MG63 (cell line): ENCODE data around the gene MYBPHL. TPM values are rescaled to one million over a fixed set of nuclear protein-coding genes. Genes with fewer than 3 reads are reported as not detected.
A peak's percentile ranks its signal among the peaks of the same experiment; 100 is the strongest.
"Not testable (repeated sequence)": the region's sequence is repeated elsewhere in the genome, so short reads cannot be mapped to it uniquely, and the experiment has no call there.

Experiments
- DNase-seq: peaks from one replicate; pipeline ENCODE4 v3.0.0-alpha.2; 2020
- H3K27me3 ChIP-seq: fragments of 250-450 bp; sonication (Bioruptor Pico); 2 replicates; pipeline ENCODE4 v1.5.1; 2020; ENCODE audit warnings: mild to moderate bottlenecking, moderate library complexity
- H3K36me3 ChIP-seq: fragments of 250-450 bp; sonication (Bioruptor Pico); 2 replicates; pipeline ENCODE4 v1.5.1; 2020; ENCODE audit warnings: mild to moderate bottlenecking, moderate library complexity
- H3K4me3 ChIP-seq: fragments of 250-450 bp; sonication (Bioruptor Pico); 2 replicates; pipeline ENCODE4 v1.5.1; 2020; ENCODE audit warnings: mild to moderate bottlenecking, moderate library complexity
- H3K9me3 ChIP-seq: fragments of 250-450 bp; sonication (Bioruptor Pico); 2 replicates; pipeline ENCODE4 v1.5.1; 2020; ENCODE audit warnings: mild to moderate bottlenecking, moderate library complexity
- total RNA-seq: library from RNA; depleted of rRNA; stranded (reverse); fragments of >200 nt; shearing (Covaris generic); gene quantifications from 2 replicates; pipeline ENCODE4 v1.2.3, GENCODE V29; 2014; ENCODE audit warnings: low replicate concordance

Gene MYBPHL
- total RNA-seq, 1 experiment from 2014 or later: not detected

DNA sequence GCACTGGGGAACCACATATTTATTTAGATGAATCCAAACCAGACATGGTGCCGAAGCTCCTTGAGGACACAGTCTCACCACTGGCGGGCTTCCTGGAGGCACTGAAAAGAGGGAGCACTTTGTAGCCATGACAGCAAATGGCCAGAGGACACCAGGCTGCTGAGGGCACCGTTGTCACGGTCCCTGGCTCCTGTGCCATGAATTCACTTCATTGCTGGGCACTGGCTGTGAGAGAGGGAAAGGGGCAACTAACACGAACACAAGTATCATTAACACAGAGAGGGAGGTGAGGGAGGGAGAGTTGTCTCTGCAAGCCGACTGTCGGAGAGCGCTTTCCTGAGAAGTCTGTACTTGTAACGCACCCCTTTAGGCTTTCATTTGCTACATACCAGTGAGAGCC is 14.4 kb downstream of the MYBPHL start:
- H3K36me3 ChIP-seq: no peaks in the 10 kb centered on the region
- DNase-seq: no peak
- no peaks in the 10 kb centered on the region for H3K9me3 ChIP-seq
- H3K27me3 ChIP-seq: peaks cover 7% of the 10 kb centered on the region
- H3K4me3 ChIP-seq: no peak overlapping the region

DNA sequence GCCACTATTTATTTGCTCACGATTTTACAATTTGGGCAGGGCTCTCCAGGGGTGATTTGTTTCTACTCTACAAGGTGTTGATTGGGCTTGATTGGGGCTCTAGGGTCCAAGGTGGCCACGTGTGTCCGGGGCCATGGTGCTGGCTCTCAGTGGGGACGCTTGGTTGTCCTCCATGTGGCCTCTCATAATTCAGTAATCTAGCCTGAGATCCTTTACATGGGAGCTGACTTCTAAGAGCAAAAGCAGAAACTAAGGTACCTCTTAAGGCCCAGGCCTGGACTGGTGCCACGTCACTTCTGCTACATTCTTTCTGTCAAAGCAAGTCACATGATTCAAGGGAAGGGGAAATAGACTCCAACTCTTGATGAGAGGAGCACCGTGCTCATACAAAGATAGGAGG is 15.8 kb downstream of the MYBPHL start:
- Histone ChIP-seq H3K27me3 (peaks cover 7% of the 10 kb centered on the region), H3K4me3 (no peak overlapping the region), H3K9me3 (no peaks in the 10 kb centered on the region), H3K36me3 (no peaks in the 10 kb centered on the region)
- DNase-seq: no peak

DNA sequence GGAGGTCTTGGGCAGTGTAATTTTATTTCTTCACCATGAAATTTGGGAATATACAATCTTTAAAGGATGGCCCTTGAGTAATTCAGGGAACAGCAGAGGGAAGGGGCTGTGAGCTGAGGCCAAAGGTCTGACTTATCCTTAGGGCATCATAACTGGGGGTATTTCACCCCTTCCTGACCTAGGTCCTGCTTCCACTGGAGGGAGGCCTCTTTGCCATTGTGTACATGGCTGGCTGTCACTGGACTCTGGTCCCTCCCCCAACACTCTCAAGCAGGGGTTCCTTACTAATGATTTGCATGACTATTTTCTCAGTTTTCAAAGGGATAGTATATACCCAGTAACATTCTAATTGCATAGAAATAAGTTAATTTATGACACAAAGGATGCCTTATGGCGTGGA is 16.7 kb downstream of the MYBPHL start:
- no peaks in the 10 kb centered on the region for H3K9me3 ChIP-seq
- peaks cover 7% of the 10 kb centered on the region for H3K27me3 ChIP-seq
- no peak for DNase-seq
- no peaks in the 10 kb centered on the region for H3K36me3 ChIP-seq
- no peak overlapping the region for H3K4me3 ChIP-seq

DNA sequence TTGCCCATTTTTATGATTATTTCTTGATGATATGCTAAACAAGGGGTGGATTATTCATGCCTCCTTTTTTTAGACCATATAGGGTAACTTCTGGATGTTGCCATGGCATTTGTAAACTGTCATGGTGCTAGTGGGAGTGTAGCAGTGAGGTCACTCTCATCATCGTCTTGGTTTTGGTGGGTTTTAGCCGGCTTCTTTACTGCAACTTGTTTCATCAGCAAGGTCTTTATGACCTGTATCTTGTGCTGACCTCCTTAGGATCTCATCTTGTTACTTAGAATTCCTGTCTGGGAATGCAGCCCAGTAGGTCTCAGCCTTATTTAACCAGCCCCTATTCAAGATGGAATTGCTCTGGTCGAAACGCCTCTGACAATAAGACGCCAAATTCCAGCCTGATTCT is 20.0 kb downstream of the MYBPHL start:
- not testable (repeated sequence) for H3K9me3 ChIP-seq, DNase-seq, H3K4me3 ChIP-seq, H3K36me3 ChIP-seq, H3K27me3 ChIP-seq

DNA sequence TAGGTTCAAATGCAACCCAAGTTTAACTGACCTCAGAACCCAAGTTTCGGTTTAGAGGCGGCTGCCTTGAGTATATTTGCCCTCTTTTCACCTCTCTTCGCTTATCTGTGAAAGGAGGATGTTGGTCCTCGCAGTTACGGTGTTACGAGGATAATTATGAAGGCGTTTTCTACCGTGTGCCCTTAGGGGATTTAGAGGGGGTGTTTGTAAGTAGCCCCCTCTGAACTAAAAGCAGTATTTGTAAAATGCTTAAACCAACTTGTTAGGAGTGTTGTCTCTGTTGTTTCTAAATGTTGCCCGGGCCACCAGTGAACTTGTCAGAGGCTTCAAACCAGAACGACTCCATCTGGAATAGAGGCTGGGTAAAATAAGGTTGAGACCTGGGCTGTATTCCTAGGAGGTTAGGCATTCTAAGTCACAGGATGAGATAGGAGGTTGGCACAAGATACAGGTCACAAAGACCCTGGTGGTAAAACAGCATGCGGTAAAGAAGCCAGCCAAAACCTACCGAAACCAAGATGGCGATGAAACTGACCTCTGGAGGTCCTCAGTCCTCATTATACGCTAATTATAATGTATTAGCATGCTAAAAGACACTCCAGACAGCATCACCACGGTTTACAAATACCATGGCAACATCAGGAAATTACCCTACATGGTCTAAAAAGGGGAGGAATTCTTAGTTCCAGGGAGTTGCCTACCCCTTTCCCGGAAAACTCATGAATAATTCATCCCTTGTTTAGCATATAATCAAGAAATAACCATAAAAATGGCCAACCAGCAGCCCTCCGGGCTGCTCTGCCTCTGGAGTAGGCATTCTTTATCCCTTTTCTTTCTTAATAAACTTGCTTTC is 22.8 kb downstream of the MYBPHL start:
- Histone ChIP-seq H3K4me3 (peak overlapping the region; percentile 65), H3K27me3 (no peaks in the 10 kb centered on the region), H3K9me3 (no peaks in the 10 kb centered on the region), H3K36me3 (peaks cover 26% of the 10 kb centered on the region)
- DNase-seq: no peak

DNA sequence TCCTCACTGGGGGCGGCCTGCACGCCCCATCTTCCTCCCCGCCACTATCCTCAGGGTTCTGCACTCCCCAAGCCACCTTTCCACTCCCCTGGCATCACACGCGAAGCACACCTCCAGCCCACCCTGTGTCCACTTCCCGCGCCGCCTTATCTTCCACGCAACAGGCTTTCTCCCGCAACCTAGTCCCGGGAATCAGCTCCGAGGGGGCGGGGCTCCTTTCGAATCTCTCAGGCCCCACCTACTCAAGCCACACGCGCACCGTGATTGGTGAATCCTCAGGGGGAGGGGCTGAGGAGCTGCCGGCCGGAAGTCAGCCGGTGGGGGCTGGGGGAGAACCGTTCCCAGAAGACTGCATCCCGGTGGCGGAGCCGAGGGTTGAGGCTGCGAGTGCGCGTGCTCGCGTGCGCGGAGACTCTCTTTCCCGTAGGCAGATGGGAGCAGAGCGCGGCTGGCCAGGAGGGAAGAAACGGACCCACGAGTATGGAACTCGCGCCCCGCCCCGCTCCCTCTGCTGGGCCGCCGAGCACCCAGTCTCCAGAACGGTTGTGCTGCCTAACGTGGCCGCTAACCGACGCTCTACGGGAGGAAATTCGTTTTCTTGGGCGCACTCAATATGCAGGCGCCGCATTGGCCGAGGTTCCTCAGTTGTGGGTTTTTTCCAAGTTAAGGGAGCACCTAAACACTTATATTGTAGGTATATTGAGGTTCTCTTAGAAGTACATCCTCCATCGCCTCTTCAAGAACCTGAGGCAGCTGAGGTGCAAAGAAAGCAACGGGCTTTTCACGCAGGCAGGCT is 23.7 kb downstream of the MYBPHL start, which contains the start of gene PSRC1:
Gene PSRC1, minus strand, starts transcription at position 194 of the 796 bp plus-strand sequence.
- Histone ChIP-seq H3K36me3 (peaks cover 33% of the 10 kb centered on the region), H3K27me3 (no peaks in the 10 kb centered on the region), H3K4me3 (peak within 1 kb of the TSS; percentile 65), H3K9me3 (no peaks in the 10 kb centered on the region)
- DNase-seq: peak; percentile 99

DNA sequence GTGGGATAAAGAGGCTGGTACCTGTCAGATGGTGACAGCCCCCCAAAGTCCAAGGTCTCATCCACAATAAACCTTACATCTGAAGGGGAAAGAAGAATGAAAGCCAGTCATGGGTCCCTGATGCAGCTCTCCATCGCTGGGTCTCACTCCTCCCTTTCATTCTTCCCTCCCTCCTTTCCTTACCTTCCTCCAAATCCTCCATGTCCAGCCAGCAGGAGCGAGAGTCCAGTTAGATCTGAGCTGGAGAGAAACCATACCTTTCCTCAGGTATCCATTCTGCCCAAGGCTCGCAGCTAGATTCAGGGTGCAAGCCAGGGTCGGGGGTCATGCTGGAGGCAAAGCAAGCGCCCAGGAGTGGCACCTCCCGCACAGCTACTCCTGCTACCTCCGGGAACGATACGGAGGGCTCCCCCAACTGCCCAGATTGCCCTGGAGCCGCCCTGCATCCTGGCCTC is 24.3 kb downstream of the MYBPHL start:
- H3K27me3 ChIP-seq: no peaks in the 10 kb centered on the region
- H3K36me3 ChIP-seq: peaks cover 39% of the 10 kb centered on the region
- H3K9me3 ChIP-seq: no peaks in the 10 kb centered on the region
- no peak for DNase-seq
- peak overlapping the region; percentile 65 for H3K4me3 ChIP-seq

DNA sequence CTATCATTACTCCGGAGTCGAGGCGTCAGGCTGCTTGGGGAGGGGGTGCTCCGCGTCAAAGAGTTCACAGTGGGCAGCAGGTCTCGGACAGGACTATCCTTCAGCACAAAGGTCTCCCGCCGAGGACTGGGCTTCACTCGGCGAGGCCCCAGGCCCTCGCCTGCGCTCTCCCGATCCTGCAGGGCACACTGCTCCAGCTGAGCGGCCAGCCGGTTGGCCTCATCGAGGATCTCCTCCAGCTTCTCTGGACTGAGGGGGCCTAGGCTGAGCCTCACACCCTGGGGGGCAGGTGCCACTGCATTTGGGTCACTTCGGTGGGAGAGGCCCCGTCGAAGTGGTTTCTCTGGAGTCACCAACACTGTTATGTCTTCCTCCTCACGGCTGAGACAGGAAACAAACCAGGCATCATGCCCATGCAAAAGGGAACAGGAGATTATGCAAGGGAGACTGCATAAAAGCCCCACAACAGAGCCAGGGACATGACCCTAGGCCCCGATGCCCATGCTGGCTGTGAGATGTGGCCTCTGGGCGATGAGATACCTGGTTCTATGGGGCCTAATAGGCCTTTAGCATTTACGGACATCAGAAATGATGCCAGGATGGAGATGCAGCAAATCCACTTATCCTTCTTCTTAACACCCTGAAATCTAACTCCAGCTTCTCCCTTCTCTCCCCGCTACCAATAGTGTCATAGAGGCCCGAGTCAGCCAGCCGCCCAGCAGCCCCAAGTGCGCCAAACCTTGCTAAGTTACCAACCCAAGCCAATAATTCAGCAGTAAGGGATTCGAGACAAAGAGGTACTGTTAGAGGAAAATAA is 24.9 kb downstream of the MYBPHL start:
- Histone ChIP-seq H3K27me3 (no peaks in the 10 kb centered on the region), H3K4me3 (peak overlapping the region; percentile 65), H3K36me3 (peaks cover 40% of the 10 kb centered on the region), H3K9me3 (no peaks in the 10 kb centered on the region)
- no peak for DNase-seq

DNA sequence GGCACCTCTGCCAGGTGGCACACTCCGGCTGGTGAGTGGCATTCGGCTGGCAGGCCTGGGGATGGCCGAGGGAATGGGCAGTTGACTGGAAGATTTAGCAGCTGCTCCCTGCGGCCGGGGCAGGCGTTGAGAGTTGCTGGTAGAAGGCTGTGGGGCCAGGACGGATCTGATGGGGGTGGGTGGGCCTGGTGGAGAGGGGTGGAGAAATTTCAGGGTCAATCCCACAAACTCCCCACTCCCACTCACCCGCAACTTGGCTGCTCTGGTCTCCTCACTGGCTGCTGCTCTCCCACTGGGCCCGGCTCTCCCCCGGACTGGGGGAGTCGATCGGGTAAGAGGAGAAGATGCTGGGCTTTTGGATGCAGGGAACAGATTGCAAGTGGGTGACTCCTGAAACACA is 25.9 kb downstream of the MYBPHL start:
- Histone ChIP-seq H3K36me3 (peaks cover 40% of the 10 kb centered on the region), H3K4me3 (no peak overlapping the region), H3K27me3 (no peaks in the 10 kb centered on the region), H3K9me3 (no peaks in the 10 kb centered on the region)
- no peak for DNase-seq

DNA sequence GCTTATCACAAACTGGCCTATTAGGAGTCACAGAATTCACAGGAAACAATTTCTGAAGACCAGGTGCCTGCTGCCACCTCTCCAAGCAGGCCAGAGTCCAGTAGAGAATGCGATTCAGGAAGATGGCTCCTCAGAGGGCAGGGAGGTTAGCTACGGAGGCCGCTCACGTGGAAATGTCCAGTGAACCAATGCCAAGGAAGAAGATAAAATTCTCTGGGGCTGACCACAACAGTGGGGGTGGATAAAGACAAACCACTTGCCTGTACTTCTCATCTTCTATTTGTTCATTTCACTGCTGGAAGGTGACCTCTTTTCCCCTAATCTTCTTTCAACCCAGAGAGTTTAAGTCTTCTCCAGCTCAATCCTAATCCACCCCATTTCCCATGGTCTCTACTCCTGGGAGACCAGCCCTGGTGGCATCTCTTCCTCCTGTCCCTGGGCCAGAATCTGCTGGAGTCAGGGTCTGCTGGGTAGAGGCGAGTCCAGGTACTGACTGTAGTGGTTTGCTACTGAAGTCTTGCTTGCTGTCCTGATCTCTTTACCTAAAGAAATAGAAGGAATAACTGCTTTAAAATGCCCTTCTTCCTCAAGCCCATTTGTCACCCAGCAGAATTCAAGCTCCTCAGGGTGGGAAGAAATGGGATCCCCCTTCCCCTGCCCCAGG is 27.1 kb downstream of the MYBPHL start:
- Histone ChIP-seq H3K36me3 (peaks cover 40% of the 10 kb centered on the region), H3K9me3 (no peaks in the 10 kb centered on the region), H3K4me3 (no peak overlapping the region), H3K27me3 (no peaks in the 10 kb centered on the region)
- DNase-seq: no peak

DNA sequence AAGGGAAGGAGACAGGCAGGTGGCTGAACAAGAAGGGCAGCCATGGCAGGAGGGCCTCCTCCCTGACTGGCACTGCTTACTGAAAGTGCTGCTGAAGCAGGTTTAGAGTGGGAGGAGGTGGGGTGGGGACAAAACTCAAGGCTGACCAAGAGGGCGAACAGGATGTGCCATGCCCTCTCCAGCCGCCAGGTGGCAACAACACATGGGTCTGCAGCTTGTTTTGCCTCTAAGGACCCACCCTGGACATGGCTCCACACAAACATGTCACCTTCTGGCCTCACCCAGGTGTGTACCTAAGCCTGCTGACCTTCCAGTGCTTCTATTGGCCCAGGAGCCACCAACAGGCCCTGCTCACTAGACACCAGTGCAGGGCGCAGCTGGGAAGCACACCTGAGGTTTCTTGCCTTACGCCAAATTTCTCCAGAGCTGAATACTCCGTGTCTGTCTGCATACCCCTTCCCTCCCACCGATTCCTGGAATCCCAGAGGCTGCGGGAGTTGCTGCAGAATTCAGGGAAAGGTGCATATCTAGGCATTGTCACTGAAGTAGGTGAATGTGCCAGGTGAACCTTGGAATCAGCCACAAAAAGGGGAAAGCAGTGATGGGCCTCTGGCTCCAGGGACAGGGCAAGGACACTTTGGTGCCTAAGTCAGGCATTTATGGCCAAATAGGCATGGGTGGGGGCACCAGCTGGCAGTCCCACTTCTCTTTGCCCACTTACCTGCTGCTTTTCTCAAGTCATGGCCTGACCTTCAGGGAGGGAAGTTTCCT is 29.2 kb downstream of the MYBPHL start:
- peak; percentile 78 for DNase-seq
- no peak overlapping the region for H3K4me3 ChIP-seq
- H3K9me3 ChIP-seq: no peaks in the 10 kb centered on the region
- peaks cover 40% of the 10 kb centered on the region for H3K36me3 ChIP-seq
- no peaks in the 10 kb centered on the region for H3K27me3 ChIP-seq

DNA sequence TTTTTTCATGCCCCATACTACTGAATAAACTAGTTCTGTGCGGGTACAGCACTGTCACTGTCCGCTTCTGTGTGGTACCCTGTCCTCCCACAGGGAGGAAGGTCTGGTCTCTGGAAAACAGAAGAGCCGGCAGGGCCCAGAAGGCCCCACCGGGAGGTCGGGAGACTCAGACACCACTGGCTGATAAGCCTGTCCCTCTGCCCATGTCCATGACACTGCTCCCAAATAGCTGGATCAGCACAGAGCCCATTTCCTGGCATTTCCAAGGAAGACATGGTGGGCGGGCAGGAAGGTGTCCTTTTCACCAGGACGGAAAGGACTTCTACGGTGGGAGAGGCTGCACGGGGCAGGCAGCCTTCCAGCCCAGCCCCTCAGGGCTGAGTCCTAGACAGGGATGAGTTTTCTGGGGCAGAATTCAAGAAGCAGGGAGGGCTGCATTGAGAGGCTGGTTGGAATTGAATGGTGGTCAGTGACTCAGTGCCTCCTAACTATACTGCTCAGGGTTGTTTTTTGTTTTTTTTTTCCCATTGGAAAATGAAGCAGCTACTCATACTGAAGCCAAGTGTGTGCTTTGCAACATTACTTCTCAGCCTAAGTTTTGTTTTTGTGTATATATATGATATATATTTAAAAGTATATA is 31.0 kb downstream of the MYBPHL start:
- no peaks in the 10 kb centered on the region for H3K27me3 ChIP-seq
- H3K36me3 ChIP-seq: peaks cover 31% of the 10 kb centered on the region
- no peak for DNase-seq
- no peak overlapping the region for H3K4me3 ChIP-seq
- no peaks in the 10 kb centered on the region for H3K9me3 ChIP-seq

DNA sequence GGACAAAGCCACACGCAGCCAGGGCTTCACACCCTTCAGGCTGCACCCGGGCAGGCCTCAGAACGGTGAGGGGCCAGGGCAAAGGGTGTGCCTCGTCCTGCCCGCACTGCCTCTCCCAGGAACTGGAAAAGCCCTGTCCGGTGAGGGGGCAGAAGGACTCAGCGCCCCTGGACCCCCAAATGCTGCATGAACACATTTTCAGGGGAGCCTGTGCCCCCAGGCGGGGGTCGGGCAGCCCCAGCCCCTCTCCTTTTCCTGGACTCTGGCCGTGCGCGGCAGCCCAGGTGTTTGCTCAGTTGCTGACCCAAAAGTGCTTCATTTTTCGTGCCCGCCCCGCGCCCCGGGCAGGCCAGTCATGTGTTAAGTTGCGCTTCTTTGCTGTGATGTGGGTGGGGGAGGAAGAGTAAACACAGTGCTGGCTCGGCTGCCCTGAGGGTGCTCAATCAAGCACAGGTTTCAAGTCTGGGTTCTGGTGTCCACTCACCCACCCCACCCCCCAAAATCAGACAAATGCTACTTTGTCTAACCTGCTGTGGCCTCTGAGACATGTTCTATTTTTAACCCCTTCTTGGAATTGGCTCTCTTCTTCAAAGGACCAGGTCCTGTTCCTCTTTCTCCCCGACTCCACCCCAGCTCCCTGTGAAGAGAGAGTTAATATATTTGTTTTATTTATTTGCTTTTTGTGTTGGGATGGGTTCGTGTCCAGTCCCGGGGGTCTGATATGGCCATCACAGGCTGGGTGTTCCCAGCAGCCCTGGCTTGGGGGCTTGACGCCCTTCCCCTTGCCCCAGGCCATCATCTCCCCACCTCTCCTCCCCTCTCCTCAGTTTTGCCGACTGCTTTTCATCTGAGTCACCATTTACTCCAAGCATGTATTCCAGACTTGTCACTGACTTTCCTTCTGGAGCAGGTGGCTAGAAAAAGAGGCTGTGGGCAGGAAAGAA is 32.0 kb downstream of the MYBPHL start:
- Histone ChIP-seq H3K36me3 (peaks cover 21% of the 10 kb centered on the region), H3K9me3 (no peaks in the 10 kb centered on the region), H3K4me3 (no peak overlapping the region), H3K27me3 (no peaks in the 10 kb centered on the region)
- no peak for DNase-seq

DNA sequence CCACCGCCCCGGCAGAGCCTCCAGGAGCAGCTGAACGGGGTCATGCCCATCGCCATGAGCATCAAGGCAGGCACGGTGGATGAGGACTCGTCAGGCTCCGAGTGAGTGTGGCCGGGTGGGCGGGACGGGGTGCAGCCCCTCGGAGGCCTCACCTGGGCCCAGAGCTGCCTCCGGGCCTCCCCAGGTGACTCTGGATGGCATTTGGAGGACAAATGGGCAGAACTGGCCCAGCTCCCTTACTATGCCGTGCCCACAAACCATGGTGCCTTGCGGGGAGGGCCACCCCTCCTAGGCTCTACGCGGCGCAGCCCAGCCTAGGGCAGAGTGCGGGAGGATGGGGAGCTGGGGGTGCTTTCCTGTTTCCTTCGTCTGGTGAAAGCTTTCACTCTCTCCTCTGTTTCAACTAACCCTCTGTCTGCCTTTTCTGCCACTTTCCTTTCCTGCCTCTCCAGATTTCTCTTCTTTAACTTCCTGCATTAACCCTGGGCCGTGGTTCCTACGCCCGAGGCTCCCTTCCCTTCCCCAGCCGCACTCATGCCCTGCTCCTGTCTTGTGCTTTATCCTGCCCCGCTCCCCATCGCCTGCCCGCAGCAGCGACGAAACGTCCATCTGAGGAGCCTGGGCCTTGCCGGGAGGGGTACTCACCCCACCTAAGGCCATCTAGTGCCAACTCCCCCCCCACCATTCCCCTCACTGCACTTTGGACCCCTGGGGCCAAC is 33.1 kb downstream of the MYBPHL start:
- Histone ChIP-seq H3K4me3 (no peak overlapping the region), H3K27me3 (no peaks in the 10 kb centered on the region), H3K36me3 (peaks cover 13% of the 10 kb centered on the region), H3K9me3 (no peaks in the 10 kb centered on the region)
- no peak for DNase-seq
